Measurements from ENCODE around the gene RFTN2.

The RFTN2 gene

GRCh38 chr2:197548582-197548981, 126.8 kb downstream of the RFTN2 start:
- no peak for DNase-seq (ENCODE audit: low read depth in 2 of 2)

- DNase-seq (ENCODE audit: low read depth in 2 of 2): no peak
Measured at GRCh38 chr2:197547163-197547900, 128.1 kb downstream of the RFTN2 start.

- no peak for DNase-seq (ENCODE audit: low read depth in 2 of 2)
Measured at GRCh38 chr2:197543206-197543605, 132.2 kb downstream of the RFTN2 start.

GRCh38 chr2:197539734-197540133, 135.7 kb downstream of the RFTN2 start:
- no peak for DNase-seq (ENCODE audit: low read depth in 2 of 2)

- no peak for DNase-seq (ENCODE audit: low read depth in 2 of 2)
Measured at GRCh38 chr2:197538412-197538811, 137.0 kb downstream of the RFTN2 start.

Measured in stimulated activated CD8-positive, alpha-beta memory T cell treated with anti-CD3 and anti-CD28 coated beads, Interleukin-15, amount 100 ng/mL, for 4 hours (primary cell).